H1 (cell line): ENCODE data around the gene ST3GAL3. TPM values are rescaled to one million over a fixed set of nuclear protein-coding genes. Genes with fewer than 3 reads are reported as not detected.

Experiments used
- CBX5 ChIP-seq: fragments of 300-800, 300-1000 bp; sonication (generic); IDR thresholded peaks from 2 replicates; pipeline ENCODE4 v1.7.1; 2016; ENCODE audit warnings: antibody characterized with exemption, low read length, low read depth
- CHD7 ChIP-seq: fragments of 300-600 bp; sonication (generic); IDR thresholded peaks from 2 replicates; pipeline ENCODE4 v1.7.1; 2012; ENCODE audit warnings: low read length, moderate library complexity, mild to moderate bottlenecking, inconsistent platforms; ENCODE audit not compliant: insufficient replicate concordance
- JUN ChIP-seq: IDR thresholded peaks from 2 replicates; pipeline ENCODE4 v1.6.1; 2011; ENCODE audit warnings: low read depth, mild to moderate bottlenecking, improper control_type of control experiment, low read length
- RFX5 ChIP-seq: IDR thresholded peaks from 2 replicates; pipeline ENCODE4 v1.6.1; 2011; ENCODE audit warnings: low read depth, low read length, improper control_type of control experiment, borderline replicate concordance
- SIX5 ChIP-seq: IDR thresholded peaks from 2 replicates; pipeline ENCODE4 v1.6.1; 2011; ENCODE audit warnings: mild to moderate bottlenecking, low read depth, low read length
- polyA plus RNA-seq, 7 experiments: library from polyadenylated mRNA; depleted of rRNA in 3 of 7; stranded (reverse) in 5 of 7; unstranded in 2 of 7; fragments of >200 nt in 5 of 7; fragments of 200-250 nt in 2 of 7; gene quantifications; 1 replicate in 5 of 7; 2 replicates in 1 of 7; 4 replicates in 1 of 7; pipeline versions ENCODE4 v1.2.1 to v1.2.3, GENCODE V29; 2011 to 2013; ENCODE audit warnings: missing spikeins in 2 of 7, mixed read lengths in 2 of 7
- total RNA-seq: library from RNA; stranded (reverse); fragmentation: NEBNext Ultra II Directional; extraction: Animal tissue kit (Norgen Biotek cat#: 25700); gene quantifications from 2 replicates; pipeline ENCODE4 v1.2.1, GENCODE V29; 2021

Gene ST3GAL3
- total and polyA plus RNA-seq, 2 of the 8 experiments (the other 6 are each of a cell fraction or from before 2014, with no cell fraction given), result 6.8 to 7.0 TPM

DNA sequence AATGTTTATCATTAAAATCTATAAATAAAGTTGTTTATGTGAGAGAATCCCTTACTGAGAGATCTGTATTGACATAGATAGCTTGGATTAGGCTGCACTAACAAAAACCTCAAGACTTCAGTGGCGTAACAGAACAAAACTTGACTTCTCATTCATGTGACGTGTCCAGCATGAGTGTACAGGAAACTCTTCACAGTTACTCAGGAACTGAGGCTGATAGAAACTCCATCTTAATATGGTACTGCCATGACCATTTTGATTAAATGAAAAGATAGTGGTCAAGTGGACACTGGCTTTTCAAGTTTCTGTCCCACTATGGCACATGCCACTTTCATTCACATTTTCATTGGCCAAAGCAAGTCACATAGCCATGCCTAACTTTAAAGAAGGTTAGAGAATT, 3.7 kb downstream of the ST3GAL3 start (continued):
- no peak for TF ChIP-seq SIX5
- no peak for TF ChIP-seq CBX5
- no peak for TF ChIP-seq JUN
- no peak for TF ChIP-seq RFX5
- TF ChIP-seq CHD7, result no peak
